GM23338 (cell line): ENCODE measurements around the gene RAB44. TPM values are rescaled to one million over a fixed set of nuclear protein-coding genes. Genes with fewer than 3 reads are reported as not detected.

Source experiments
- ATAC-seq: fragments of 200-7000 bp; cut with Tn5 transposase; 3 replicates; pipeline ENCODE4 v1.9.1; 2020
- DNase-seq: peaks from one replicate; pipeline ENCODE4 v3.0.0-alpha.2; 2015; ENCODE audit warnings: low spot score
- H2AFZ ChIP-seq: fragments of 200-600 bp; sonication (generic); 2 replicates; pipeline ENCODE4 v1.8.0; 2016; ENCODE audit warnings: antibody characterized with exemption, mild to moderate bottlenecking, moderate library complexity
- H3F3A ChIP-seq: fragments of 200-600 bp; sonication (generic); replicated peaks from 2 replicates; pipeline ENCODE4 v1.8.0; 2017; ENCODE audit warnings: antibody characterized with exemption, mixed run types, low read depth
- H3K27ac ChIP-seq: fragments of 200-600 bp; sonication (generic); 2 replicates; pipeline ENCODE4 v1.6.1; 2016; ENCODE audit warnings: low read depth
- H3K27me3 ChIP-seq: fragments of 200-600 bp; sonication (generic); 2 replicates; pipeline ENCODE4 v1.8.0; 2016; ENCODE audit warnings: mild to moderate bottlenecking, mixed run types, moderate library complexity; ENCODE audit not compliant: insufficient read depth
- H3K36me3 ChIP-seq: fragments of 200-600 bp; sonication (generic); 2 replicates; pipeline ENCODE4 v1.8.0; 2016; ENCODE audit warnings: mild to moderate bottlenecking; ENCODE audit not compliant: insufficient read depth
- H3K4me1 ChIP-seq: fragments of 200-600 bp; sonication (generic); 2 replicates; pipeline ENCODE4 v1.8.0; 2016; ENCODE audit warnings: mild to moderate bottlenecking, moderate library complexity; ENCODE audit not compliant: insufficient read depth
- H3K4me2 ChIP-seq: fragments of 200-600 bp; sonication (generic); 2 replicates; pipeline ENCODE4 v1.7.1; 2017; ENCODE audit warnings: mixed run types
- H3K4me3 ChIP-seq: fragments of 200-600 bp; sonication (generic); 2 replicates; pipeline ENCODE4 v1.6.1; 2016; ENCODE audit warnings: mixed run types
- H3K79me2 ChIP-seq: fragments of 200-600 bp; sonication (generic); replicated peaks from 2 replicates; pipeline ENCODE4 v1.8.0; 2017; ENCODE audit warnings: mild to moderate bottlenecking; ENCODE audit not compliant: insufficient read depth
- H3K9me2 ChIP-seq: fragments of 200-600 bp; sonication (generic); 2 replicates; pipeline ENCODE4 v1.8.0; 2017; ENCODE audit not compliant: insufficient read depth
- H4K20me1 ChIP-seq: fragments of 200-600 bp; sonication (generic); replicated peaks from 2 replicates; pipeline ENCODE4 v1.8.0; 2017; ENCODE audit warnings: mild to moderate bottlenecking; ENCODE audit not compliant: insufficient read depth
- H3K27ac Mint-ChIP-seq: 2 replicates; pipeline ENCODE4 v1.8.0; 2020; ENCODE audit warnings: inconsistent platforms, mild to moderate bottlenecking, moderate library complexity, mixed read lengths
- H3K27me3 Mint-ChIP-seq: 3 replicates; pipeline ENCODE4 v1.8.0; 2022; ENCODE audit warnings: low read depth, mild to moderate bottlenecking, moderate library complexity, mixed read lengths, inconsistent platforms; ENCODE audit not compliant: insufficient read depth, poor library complexity
- H3K36me3 Mint-ChIP-seq: 3 replicates; pipeline ENCODE4 v1.8.0; 2021; ENCODE audit warnings: low read depth, mild to moderate bottlenecking, inconsistent platforms, moderate library complexity, mixed read lengths
- H3K4me1 Mint-ChIP-seq: 3 replicates; pipeline ENCODE4 v1.8.0; 2020; ENCODE audit warnings: mild to moderate bottlenecking, inconsistent platforms, mixed read lengths
- H3K4me3 Mint-ChIP-seq: 3 replicates; pipeline ENCODE4 v1.8.0; 2021; ENCODE audit warnings: moderate library complexity, mild to moderate bottlenecking, inconsistent platforms, mixed read lengths
- H3K9me3 Mint-ChIP-seq: 3 replicates; pipeline ENCODE4 v1.8.0; 2020; ENCODE audit warnings: moderate library complexity, mild to moderate bottlenecking, inconsistent platforms, mixed read lengths
- CREB1 ChIP-seq: fragments of 250-450 bp; sonication (Bioruptor Pico); IDR thresholded peaks from 2 replicates; pipeline ENCODE4 v1.5.0; 2020; ENCODE audit warnings: low read depth, mild to moderate bottlenecking, moderate library complexity
- EZH2 ChIP-seq: fragments of 200-600 bp; sonication (generic); IDR thresholded peaks from one replicate; pipeline ENCODE4 v1.8.0; 2017; ENCODE audit warnings: antibody characterized with exemption, mild to moderate bottlenecking, low read depth; ENCODE audit not compliant: unreplicated experiment
- EZH2phosphoT487 ChIP-seq: fragments of 200-600 bp; sonication (generic); IDR thresholded peaks from one replicate; pipeline ENCODE4 v1.8.1; 2018; ENCODE audit warnings: antibody characterized with exemption; ENCODE audit not compliant: unreplicated experiment
- POLR2AphosphoS5 ChIP-seq: IDR thresholded peaks from 2 replicates; pipeline ENCODE4 v1.6.1; 2016; ENCODE audit warnings: antibody characterized with exemption, low read depth
- STAT1 ChIP-seq: IDR thresholded peaks from one replicate; pipeline ENCODE4 v1.6.1; 2016; ENCODE audit warnings: antibody characterized with exemption; ENCODE audit not compliant: unreplicated experiment
- ZNF114 ChIP-seq: fragments of 250-450 bp; sonication (Bioruptor Pico); IDR thresholded peaks from 2 replicates; pipeline ENCODE4 v1.5.0; 2020; ENCODE audit warnings: mild to moderate bottlenecking, moderate library complexity
- ZNF331 ChIP-seq: fragments of 250-450 bp; sonication (Bioruptor Pico); IDR thresholded peaks from 2 replicates; pipeline ENCODE4 v1.5.0; 2020; ENCODE audit warnings: low read depth, mild to moderate bottlenecking, moderate library complexity
- polyA plus RNA-seq: library from polyadenylated mRNA; unstranded; fragments of >200 nt; fragmentation: Nextera tagmentation; extraction: Ambion mirVana; gene quantifications from 2 replicates; pipeline ENCODE4 v1.2.1, GENCODE V29; 2016
- total RNA-seq: library from RNA; depleted of rRNA; stranded (reverse); fragments of >200 nt; shearing (Covaris generic); gene quantifications from 2 replicates; pipeline ENCODE4 v1.2.3, GENCODE V29; 2014
- TF ChIP-seq, protein P1 (sequence below): fragments of 250-450 bp; sonication (Bioruptor Pico); IDR thresholded peaks from 2 replicates; pipeline ENCODE4 v1.5.0; 2020; ENCODE audit warnings: mild to moderate bottlenecking, moderate library complexity
- TF ChIP-seq, protein P2 (sequence below): IDR thresholded peaks from 2 replicates; pipeline ENCODE4 v1.6.1; 2016; ENCODE audit warnings: antibody characterized with exemption
- TF ChIP-seq, protein P3 (sequence below): IDR thresholded peaks from one replicate; pipeline ENCODE4 v1.6.1; 2018; ENCODE audit warnings: antibody characterized with exemption; ENCODE audit not compliant: unreplicated experiment
- TF ChIP-seq, protein P4 (sequence below), 2 experiments: fragments of 200-600 bp in 1 of 2; sonication (generic) in 1 of 2; conservative IDR thresholded peaks; 2 replicates each; pipeline versions ENCODE4 v1.5.1 to v1.6.1; 2016 to 2017; ENCODE audit warnings: antibody characterized with exemption in 2 of 2, low read depth in 2 of 2, mild to moderate bottlenecking in 2 of 2, moderate library complexity in 1 of 2

Gene RAB44
- total and polyA plus RNA-seq, 2 experiments from 2014 or later: not detected

DNA sequence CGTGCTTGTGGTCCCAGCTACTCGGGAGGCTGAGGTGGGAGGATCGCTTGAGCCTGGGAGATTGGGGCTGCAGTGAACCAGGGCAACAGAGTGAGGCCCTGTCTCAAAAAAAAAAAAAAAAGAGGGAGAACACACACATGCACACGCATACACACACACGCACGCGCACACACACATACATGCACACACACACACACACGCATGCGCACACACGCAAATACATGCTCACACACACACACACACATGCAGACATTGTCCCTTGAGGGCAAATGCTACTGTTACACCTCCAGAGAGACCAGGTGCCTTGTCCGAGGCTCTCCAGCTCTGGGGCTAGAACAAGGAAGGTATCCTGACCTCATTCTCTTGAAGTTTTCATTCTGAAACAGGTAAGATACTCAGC, 64.5 kb downstream of the RAB44 start:
- Mint-ChIP-seq H3K36me3 (no peaks in the 10 kb centered on the region), H3K4me1 (peaks cover 23% of the 10 kb centered on the region), H3K4me3 (no peak overlapping the region), H3K27ac (no peak overlapping the region), H3K27me3 (peaks cover 15% of the 10 kb centered on the region), H3K9me3 (no peaks in the 10 kb centered on the region)
- no peaks in the 10 kb centered on the region for H4K20me1 ChIP-seq
- no peak overlapping the region for H3K4me3 ChIP-seq
- no peaks in the 10 kb centered on the region for H3F3A ChIP-seq
- no peak overlapping the region for H3K27ac ChIP-seq
- no peaks in the 10 kb centered on the region for H3K27me3 ChIP-seq
- no peak overlapping the region for H3K4me2 ChIP-seq
- H3K36me3 ChIP-seq: no peaks in the 10 kb centered on the region
- H3K9me2 ChIP-seq: no peaks in the 10 kb centered on the region
- H3K79me2 ChIP-seq: no peaks in the 10 kb centered on the region
- ATAC-seq: no peak
- TF ChIP-seq ZNF331: no peak
- no peak for TF ChIP-seq ZNF114
- TF ChIP-seq EZH2: no peak
- TF ChIP-seq EZH2phosphoT487: no peak
- TF ChIP-seq POLR2AphosphoS5: no peak
- no peak for TF ChIP-seq STAT1
- TF ChIP-seq, protein P1, sequence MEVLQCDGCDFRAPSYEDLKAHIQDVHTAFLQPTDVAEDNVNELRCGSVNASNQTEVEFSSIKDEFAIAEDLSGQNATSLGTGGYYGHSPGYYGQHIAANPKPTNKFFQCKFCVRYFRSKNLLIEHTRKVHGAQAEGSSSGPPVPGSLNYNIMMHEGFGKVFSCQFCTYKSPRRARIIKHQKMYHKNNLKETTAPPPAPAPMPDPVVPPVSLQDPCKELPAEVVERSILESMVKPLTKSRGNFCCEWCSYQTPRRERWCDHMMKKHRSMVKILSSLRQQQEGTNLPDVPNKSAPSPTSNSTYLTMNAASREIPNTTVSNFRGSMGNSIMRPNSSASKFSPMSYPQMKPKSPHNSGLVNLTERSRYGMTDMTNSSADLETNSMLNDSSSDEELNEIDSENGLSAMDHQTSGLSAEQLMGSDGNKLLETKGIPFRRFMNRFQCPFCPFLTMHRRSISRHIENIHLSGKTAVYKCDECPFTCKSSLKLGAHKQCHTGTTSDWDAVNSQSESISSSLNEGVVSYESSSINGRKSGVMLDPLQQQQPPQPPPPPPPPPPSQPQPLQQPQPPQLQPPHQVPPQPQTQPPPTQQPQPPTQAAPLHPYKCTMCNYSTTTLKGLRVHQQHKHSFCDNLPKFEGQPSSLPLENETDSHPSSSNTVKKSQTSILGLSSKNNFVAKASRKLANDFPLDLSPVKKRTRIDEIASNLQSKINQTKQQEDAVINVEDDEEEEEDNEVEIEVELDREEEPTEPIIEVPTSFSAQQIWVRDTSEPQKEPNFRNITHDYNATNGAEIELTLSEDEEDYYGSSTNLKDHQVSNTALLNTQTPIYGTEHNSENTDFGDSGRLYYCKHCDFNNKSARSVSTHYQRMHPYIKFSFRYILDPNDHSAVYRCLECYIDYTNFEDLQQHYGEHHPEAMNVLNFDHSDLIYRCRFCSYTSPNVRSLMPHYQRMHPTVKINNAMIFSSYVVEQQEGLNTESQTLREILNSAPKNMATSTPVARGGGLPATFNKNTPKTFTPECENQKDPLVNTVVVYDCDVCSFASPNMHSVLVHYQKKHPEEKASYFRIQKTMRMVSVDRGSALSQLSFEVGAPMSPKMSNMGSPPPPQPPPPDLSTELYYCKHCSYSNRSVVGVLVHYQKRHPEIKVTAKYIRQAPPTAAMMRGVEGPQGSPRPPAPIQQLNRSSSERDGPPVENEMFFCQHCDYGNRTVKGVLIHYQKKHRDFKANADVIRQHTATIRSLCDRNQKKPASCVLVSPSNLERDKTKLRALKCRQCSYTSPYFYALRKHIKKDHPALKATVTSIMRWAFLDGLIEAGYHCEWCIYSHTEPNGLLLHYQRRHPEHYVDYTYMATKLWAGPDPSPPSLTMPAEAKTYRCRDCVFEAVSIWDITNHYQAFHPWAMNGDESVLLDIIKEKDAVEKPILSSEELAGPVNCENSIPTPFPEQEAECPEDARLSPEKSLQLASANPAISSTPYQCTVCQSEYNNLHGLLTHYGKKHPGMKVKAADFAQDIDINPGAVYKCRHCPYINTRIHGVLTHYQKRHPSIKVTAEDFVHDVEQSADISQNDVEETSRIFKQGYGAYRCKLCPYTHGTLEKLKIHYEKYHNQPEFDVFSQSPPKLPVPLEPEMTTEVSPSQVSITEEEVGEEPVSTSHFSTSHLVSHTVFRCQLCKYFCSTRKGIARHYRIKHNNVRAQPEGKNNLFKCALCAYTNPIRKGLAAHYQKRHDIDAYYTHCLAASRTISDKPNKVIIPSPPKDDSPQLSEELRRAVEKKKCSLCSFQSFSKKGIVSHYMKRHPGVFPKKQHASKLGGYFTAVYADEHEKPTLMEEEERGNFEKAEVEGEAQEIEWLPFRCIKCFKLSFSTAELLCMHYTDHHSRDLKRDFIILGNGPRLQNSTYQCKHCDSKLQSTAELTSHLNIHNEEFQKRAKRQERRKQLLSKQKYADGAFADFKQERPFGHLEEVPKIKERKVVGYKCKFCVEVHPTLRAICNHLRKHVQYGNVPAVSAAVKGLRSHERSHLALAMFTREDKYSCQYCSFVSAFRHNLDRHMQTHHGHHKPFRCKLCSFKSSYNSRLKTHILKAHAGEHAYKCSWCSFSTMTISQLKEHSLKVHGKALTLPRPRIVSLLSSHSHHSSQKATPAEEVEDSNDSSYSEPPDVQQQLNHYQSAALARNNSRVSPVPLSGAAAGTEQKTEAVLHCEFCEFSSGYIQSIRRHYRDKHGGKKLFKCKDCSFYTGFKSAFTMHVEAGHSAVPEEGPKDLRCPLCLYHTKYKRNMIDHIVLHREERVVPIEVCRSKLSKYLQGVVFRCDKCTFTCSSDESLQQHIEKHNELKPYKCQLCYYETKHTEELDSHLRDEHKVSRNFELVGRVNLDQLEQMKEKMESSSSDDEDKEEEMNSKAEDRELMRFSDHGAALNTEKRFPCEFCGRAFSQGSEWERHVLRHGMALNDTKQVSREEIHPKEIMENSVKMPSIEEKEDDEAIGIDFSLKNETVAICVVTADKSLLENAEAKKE (CRISPR knock-in tag): no peak
- no peak for TF ChIP-seq CREB1 (CRISPR knock-in tag)
- TF ChIP-seq, protein P2, sequence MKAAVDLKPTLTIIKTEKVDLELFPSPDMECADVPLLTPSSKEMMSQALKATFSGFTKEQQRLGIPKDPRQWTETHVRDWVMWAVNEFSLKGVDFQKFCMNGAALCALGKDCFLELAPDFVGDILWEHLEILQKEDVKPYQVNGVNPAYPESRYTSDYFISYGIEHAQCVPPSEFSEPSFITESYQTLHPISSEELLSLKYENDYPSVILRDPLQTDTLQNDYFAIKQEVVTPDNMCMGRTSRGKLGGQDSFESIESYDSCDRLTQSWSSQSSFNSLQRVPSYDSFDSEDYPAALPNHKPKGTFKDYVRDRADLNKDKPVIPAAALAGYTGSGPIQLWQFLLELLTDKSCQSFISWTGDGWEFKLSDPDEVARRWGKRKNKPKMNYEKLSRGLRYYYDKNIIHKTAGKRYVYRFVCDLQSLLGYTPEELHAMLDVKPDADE: no peak
- TF ChIP-seq, protein P3, sequence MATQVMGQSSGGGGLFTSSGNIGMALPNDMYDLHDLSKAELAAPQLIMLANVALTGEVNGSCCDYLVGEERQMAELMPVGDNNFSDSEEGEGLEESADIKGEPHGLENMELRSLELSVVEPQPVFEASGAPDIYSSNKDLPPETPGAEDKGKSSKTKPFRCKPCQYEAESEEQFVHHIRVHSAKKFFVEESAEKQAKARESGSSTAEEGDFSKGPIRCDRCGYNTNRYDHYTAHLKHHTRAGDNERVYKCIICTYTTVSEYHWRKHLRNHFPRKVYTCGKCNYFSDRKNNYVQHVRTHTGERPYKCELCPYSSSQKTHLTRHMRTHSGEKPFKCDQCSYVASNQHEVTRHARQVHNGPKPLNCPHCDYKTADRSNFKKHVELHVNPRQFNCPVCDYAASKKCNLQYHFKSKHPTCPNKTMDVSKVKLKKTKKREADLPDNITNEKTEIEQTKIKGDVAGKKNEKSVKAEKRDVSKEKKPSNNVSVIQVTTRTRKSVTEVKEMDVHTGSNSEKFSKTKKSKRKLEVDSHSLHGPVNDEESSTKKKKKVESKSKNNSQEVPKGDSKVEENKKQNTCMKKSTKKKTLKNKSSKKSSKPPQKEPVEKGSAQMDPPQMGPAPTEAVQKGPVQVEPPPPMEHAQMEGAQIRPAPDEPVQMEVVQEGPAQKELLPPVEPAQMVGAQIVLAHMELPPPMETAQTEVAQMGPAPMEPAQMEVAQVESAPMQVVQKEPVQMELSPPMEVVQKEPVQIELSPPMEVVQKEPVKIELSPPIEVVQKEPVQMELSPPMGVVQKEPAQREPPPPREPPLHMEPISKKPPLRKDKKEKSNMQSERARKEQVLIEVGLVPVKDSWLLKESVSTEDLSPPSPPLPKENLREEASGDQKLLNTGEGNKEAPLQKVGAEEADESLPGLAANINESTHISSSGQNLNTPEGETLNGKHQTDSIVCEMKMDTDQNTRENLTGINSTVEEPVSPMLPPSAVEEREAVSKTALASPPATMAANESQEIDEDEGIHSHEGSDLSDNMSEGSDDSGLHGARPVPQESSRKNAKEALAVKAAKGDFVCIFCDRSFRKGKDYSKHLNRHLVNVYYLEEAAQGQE: no peak
- TF ChIP-seq, protein P4, sequence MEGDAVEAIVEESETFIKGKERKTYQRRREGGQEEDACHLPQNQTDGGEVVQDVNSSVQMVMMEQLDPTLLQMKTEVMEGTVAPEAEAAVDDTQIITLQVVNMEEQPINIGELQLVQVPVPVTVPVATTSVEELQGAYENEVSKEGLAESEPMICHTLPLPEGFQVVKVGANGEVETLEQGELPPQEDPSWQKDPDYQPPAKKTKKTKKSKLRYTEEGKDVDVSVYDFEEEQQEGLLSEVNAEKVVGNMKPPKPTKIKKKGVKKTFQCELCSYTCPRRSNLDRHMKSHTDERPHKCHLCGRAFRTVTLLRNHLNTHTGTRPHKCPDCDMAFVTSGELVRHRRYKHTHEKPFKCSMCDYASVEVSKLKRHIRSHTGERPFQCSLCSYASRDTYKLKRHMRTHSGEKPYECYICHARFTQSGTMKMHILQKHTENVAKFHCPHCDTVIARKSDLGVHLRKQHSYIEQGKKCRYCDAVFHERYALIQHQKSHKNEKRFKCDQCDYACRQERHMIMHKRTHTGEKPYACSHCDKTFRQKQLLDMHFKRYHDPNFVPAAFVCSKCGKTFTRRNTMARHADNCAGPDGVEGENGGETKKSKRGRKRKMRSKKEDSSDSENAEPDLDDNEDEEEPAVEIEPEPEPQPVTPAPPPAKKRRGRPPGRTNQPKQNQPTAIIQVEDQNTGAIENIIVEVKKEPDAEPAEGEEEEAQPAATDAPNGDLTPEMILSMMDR (conservative IDR thresholded peaks at IDR 0.05; ENCODE audit: low read depth in 2 of 2): no peak
- peaks cover 3% of the 10 kb centered on the region; the same call in 1 of the 2 replicates for H3K4me1 ChIP-seq
- H2AFZ ChIP-seq: no peak overlapping the region
- no peak for DNase-seq
